ENCODE data around the gene ZFYVE27.

The ZFYVE27 gene

GRCh38 chr10:97784200-97784810, 47.4 kb downstream of the ZFYVE27 start:
- WGBS, 2 experiments (ENCODE audit: insufficient coverage in 2 of 2), result 79 to 91% methylated on average over 6 of the region's 9 CpGs
- Histone ChIP-seq H3K4me3 (ENCODE audit: extremely low read depth, insufficient read depth, low read length, poor library complexity, severe bottlenecking) (no peak overlapping the region), H3K9me3 (ENCODE audit: control insufficient read depth, low read length) (no peaks in the 10 kb centered on the region), H3K36me3 (ENCODE audit: control insufficient read depth, insufficient read depth, low read length) (no peaks in the 10 kb centered on the region), H3K4me1 (ENCODE audit: control insufficient read depth, insufficient read depth, low read length, poor library complexity, severe bottlenecking) (peaks cover 18% of the 10 kb centered on the region), H3K27ac (ENCODE audit: low read depth, low read length, severe bottlenecking) (no peak overlapping the region)

- Histone ChIP-seq H3K4me3 (ENCODE audit: extremely low read depth, insufficient read depth, low read length, poor library complexity, severe bottlenecking) (no peak overlapping the region), H3K27ac (ENCODE audit: low read depth, low read length, severe bottlenecking) (no peak overlapping the region), H3K36me3 (ENCODE audit: control insufficient read depth, insufficient read depth, low read length) (no peaks in the 10 kb centered on the region), H3K4me1 (ENCODE audit: control insufficient read depth, insufficient read depth, low read length, poor library complexity, severe bottlenecking) (peaks cover 19% of the 10 kb centered on the region), H3K9me3 (ENCODE audit: control insufficient read depth, low read length) (no peaks in the 10 kb centered on the region)
- WGBS, 2 experiments (ENCODE audit: insufficient coverage in 2 of 2), result 96 to 100% methylated on average over 3 of the region's 5 CpGs
Observed at GRCh38 chr10:97785231-97785630, 48.3 kb downstream of the ZFYVE27 start.

GRCh38 chr10:97785731-97786130, 48.8 kb downstream of the ZFYVE27 start:
- 81 to 90% methylated on average over 6 to 7 of the region's 9 CpGs for WGBS, 2 experiments (ENCODE audit: insufficient coverage in 2 of 2)
- Histone ChIP-seq H3K9me3 (ENCODE audit: control insufficient read depth, low read length) (no peaks in the 10 kb centered on the region), H3K36me3 (ENCODE audit: control insufficient read depth, insufficient read depth, low read length) (no peaks in the 10 kb centered on the region), H3K4me1 (ENCODE audit: control insufficient read depth, insufficient read depth, low read length, poor library complexity, severe bottlenecking) (peaks cover 19% of the 10 kb centered on the region), H3K27ac (ENCODE audit: low read depth, low read length, severe bottlenecking) (no peak overlapping the region), H3K4me3 (ENCODE audit: extremely low read depth, insufficient read depth, low read length, poor library complexity, severe bottlenecking) (no peak overlapping the region)

DNA sequence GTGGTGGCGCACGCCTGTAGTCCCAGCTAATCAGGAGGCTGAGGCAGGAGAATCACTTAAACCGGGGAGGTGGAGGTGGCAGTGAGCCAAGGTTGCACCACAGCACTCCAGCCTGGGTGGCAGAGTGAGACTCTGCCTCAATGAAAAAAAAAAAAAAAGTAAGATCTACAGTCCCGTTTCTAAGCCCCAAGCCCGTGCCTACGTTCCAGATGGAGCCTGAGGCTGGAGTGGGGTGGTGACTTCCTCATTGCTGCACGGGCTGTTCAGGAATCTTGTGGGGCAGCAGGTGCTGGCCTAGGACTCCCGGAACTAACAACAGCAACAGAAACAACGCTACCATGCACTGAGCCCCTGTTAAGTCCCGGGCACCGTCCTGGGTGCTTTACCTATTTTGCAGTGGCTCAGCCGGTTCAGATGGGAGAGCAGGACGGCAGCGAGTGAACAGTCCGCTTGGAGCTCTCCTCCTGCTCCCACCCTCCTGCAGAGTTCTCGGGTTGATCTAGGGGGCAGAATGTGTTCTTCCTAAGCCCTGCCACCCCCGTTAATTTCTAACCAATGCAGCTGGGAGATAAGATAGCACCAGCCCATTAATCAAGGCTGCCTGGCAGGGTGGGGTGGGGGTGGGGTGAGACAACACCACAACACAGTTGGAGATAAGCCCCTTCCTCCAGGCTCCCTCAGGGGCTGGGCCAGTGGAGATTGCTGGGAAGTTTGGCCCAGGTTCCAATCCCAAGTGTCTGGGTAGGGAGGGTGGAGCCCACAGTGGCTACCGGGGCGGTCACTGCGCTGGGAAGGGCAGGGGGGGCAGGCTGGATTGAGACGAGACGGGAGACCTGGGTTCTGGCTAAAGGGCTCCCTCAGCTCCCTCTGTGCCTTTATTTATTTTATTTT, 51.9 kb downstream of the ZFYVE27 start:
- peaks cover 8% of the 10 kb centered on the region for H3K4me1 ChIP-seq (ENCODE audit: control insufficient read depth, insufficient read depth, low read length, poor library complexity, severe bottlenecking)
- H3K4me3 ChIP-seq (ENCODE audit: extremely low read depth, insufficient read depth, low read length, poor library complexity, severe bottlenecking), result no peak overlapping the region
- no peak overlapping the region for H3K27ac ChIP-seq (ENCODE audit: low read depth, low read length, severe bottlenecking)
- 74 to 85% methylated on average over 10 of the region's 22 CpGs for WGBS, 2 experiments (ENCODE audit: insufficient coverage in 2 of 2)
- no peaks in the 10 kb centered on the region for H3K36me3 ChIP-seq (ENCODE audit: control insufficient read depth, insufficient read depth, low read length)
- no peaks in the 10 kb centered on the region for H3K9me3 ChIP-seq (ENCODE audit: control insufficient read depth, low read length)

DNA sequence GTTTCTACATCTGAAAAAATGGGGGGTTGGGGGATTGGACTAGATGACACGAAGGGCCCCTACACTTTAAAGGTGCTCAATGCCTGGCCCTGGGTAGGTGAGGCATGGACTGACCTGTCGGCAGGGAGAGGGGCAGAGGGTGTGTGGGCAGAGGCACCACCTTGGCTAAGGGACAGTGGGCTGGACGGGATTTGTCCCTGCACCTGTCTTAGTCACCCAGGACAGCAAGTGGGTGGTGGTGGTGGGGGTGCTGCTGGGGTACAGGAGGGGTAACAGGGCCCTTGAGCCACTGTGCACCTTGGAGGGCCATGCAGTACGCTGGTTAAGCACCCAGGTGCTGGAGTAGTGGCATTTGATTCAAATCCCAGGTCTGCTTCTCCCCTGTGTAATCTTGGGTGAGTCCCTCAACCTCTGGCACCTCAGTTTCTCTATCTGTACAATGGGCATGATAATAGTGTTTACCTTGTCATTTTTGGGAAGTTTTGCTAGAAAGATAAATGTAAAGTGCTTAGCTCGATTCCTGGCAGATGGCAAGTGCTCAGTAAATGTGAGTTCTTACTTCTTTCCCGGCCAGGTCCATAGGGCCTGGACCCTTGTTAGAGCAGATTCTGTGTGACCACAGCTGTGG, 53.0 kb downstream of the ZFYVE27 start:
- Histone ChIP-seq H3K9me3 (ENCODE audit: control insufficient read depth, low read length) (no peaks in the 10 kb centered on the region), H3K4me1 (ENCODE audit: control insufficient read depth, insufficient read depth, low read length, poor library complexity, severe bottlenecking) (peaks cover 8% of the 10 kb centered on the region), H3K27ac (ENCODE audit: low read depth, low read length, severe bottlenecking) (no peak overlapping the region), H3K36me3 (ENCODE audit: control insufficient read depth, insufficient read depth, low read length) (no peaks in the 10 kb centered on the region), H3K4me3 (ENCODE audit: extremely low read depth, insufficient read depth, low read length, poor library complexity, severe bottlenecking) (no peak overlapping the region)
- WGBS, 2 experiments (ENCODE audit: insufficient coverage in 2 of 2), result 82 to 90% methylated on average over 4 to 5 of the region's 6 CpGs

DNA sequence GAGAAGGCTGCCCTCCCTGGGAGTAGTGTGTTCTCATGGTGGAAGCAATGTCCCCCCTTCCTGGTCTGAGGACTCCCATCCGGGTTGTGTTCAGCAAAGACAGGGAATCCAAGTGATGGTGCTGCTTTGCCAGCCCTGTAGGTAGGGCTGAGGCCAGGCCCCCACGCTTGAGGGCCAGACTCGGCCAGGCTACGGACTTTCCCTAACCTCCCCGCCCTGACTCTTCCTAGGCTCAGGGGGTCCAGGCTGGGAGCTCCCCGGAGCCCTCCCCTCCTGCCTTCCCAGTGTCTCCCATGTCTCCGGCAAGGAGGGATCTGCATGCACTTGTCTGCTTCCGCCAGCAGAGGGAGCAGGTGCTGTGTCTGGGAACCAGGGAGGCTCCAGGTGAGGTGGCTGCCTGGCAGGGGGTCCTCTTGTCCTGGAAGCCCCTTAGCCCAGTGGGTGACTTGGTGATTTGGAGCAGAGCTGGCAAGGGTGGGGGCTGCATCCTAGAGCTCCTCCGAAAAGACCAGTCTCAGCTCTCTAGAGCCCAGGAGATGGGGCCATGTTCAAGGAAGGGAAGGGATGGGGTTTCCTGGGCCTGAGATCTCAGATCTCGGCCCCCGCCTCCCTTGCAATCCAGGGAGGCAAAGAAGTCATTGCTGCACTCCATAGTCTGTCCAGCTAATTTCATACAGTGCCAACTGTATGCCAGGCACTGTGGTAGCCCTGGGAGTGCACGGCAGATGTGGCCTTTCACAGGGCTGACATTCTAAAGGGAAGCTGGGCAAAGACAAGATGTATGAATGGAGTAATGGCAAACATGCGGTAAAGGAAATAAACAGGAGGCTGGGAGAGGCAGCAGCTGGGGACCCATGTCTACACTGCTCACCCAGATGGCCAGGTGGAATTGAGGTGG, 55.1 kb downstream of the ZFYVE27 start:
- H3K36me3 ChIP-seq (ENCODE audit: control insufficient read depth, insufficient read depth, low read length), result no peaks in the 10 kb centered on the region
- H3K9me3 ChIP-seq (ENCODE audit: control insufficient read depth, low read length), result no peaks in the 10 kb centered on the region
- peaks cover 8% of the 10 kb centered on the region for H3K4me1 ChIP-seq (ENCODE audit: control insufficient read depth, insufficient read depth, low read length, poor library complexity, severe bottlenecking)
- no peak overlapping the region for H3K4me3 ChIP-seq (ENCODE audit: extremely low read depth, insufficient read depth, low read length, poor library complexity, severe bottlenecking)
- no peak overlapping the region for H3K27ac ChIP-seq (ENCODE audit: low read depth, low read length, severe bottlenecking)
- 30 to 45% methylated on average over 9 of the region's 13 CpGs for WGBS, 2 experiments (ENCODE audit: insufficient coverage in 2 of 2)

- 33 to 40% methylated on average over 2 of the region's 4 CpGs for WGBS, 2 experiments (ENCODE audit: insufficient coverage in 2 of 2)
- H3K36me3 ChIP-seq (ENCODE audit: control insufficient read depth, insufficient read depth, low read length), result no peaks in the 10 kb centered on the region
- H3K27ac ChIP-seq (ENCODE audit: low read depth, low read length, severe bottlenecking), result no peak overlapping the region
- peaks cover 9% of the 10 kb centered on the region for H3K9me3 ChIP-seq (ENCODE audit: control insufficient read depth, low read length)
- H3K4me3 ChIP-seq (ENCODE audit: extremely low read depth, insufficient read depth, low read length, poor library complexity, severe bottlenecking), result no peak overlapping the region
- no peaks in the 10 kb centered on the region for H3K4me1 ChIP-seq (ENCODE audit: control insufficient read depth, insufficient read depth, low read length, poor library complexity, severe bottlenecking)
Observed at GRCh38 chr10:97795886-97796285, 59.0 kb downstream of the ZFYVE27 start.

GRCh38 chr10:97796651-97797050, 59.7 kb downstream of the ZFYVE27 start:
- Histone ChIP-seq H3K4me1 (ENCODE audit: control insufficient read depth, insufficient read depth, low read length, poor library complexity, severe bottlenecking) (no peaks in the 10 kb centered on the region), H3K9me3 (ENCODE audit: control insufficient read depth, low read length) (peaks cover 9% of the 10 kb centered on the region), H3K4me3 (ENCODE audit: extremely low read depth, insufficient read depth, low read length, poor library complexity, severe bottlenecking) (no peak overlapping the region), H3K36me3 (ENCODE audit: control insufficient read depth, insufficient read depth, low read length) (no peaks in the 10 kb centered on the region), H3K27ac (ENCODE audit: low read depth, low read length, severe bottlenecking) (no peak overlapping the region)
- 40 to 83% methylated on average over 2 to 3 of the region's 3 CpGs for whole genome bisulfite sequencing, 2 experiments (ENCODE audit: insufficient coverage in 2 of 2)

DNA sequence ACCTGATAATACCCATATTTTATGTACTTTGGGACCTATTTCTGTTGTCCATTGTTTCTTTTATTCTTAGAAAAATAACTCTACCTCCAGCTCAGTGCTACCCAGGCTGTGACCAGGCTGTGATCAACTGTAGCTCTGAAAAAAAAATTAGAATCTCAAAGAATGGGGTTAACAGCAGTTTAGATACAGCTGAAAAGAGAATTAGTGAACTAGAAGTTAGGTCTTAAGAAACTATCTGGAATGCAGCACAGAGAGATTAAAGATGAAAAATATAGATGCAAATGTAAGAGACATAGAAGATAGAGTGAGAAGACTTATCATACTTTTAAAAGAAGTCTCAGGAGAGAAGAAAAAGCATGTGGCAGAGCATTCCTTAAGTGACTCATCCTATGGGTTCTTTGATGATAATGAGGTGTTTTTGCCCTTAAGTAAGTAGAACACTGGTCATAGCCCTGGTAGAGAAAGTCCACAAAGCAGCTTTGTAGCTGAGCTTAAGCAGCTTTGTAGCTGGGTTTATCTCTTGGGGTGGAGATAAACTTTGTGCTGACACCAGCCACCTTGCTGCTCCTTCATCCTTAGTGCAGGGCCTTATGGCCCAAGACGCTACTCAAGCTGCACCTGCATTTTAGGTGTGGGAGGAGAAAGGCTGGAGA, 62.2 kb downstream of the ZFYVE27 start:
- Histone ChIP-seq H3K36me3 (ENCODE audit: control insufficient read depth, insufficient read depth, low read length) (no peaks in the 10 kb centered on the region), H3K27ac (ENCODE audit: low read depth, low read length, severe bottlenecking) (no peak overlapping the region), H3K4me3 (ENCODE audit: extremely low read depth, insufficient read depth, low read length, poor library complexity, severe bottlenecking) (no peak overlapping the region), H3K4me1 (ENCODE audit: control insufficient read depth, insufficient read depth, low read length, poor library complexity, severe bottlenecking) (no peaks in the 10 kb centered on the region), H3K9me3 (ENCODE audit: control insufficient read depth, low read length) (peaks cover 9% of the 10 kb centered on the region)
- no CpG with 5 or more reads among the region's 1 CpG for WGBS, 2 experiments (ENCODE audit: insufficient coverage in 2 of 2)

DNA sequence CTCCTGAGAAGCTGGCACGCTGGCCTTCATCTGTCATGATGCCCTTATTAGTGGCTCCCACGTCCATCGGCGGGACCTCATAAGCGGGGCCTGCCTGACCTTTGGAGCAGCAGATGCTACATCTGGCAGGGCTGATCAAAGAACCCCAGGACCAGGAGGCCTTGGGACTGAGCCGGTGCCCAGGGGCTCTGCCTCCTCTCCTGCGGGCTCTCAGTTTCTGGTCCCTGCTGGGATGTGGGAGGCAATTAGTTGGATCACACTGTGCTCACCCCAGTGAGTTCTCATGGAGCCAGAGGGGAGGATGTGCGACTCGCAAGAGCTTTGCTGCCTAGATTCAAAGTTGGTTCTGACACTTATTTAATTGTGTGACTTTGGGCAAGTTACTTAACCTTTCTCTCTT, 63.5 kb downstream of the ZFYVE27 start:
- H3K27ac ChIP-seq (ENCODE audit: low read depth, low read length, severe bottlenecking), result no peak overlapping the region
- no peaks in the 10 kb centered on the region for H3K36me3 ChIP-seq (ENCODE audit: control insufficient read depth, insufficient read depth, low read length)
- 88 to 95% methylated on average over 4 to 6 of the region's 9 CpGs for WGBS, 2 experiments (ENCODE audit: insufficient coverage in 2 of 2)
- peaks cover 9% of the 10 kb centered on the region for H3K9me3 ChIP-seq (ENCODE audit: control insufficient read depth, low read length)
- no peaks in the 10 kb centered on the region for H3K4me1 ChIP-seq (ENCODE audit: control insufficient read depth, insufficient read depth, low read length, poor library complexity, severe bottlenecking)
- H3K4me3 ChIP-seq (ENCODE audit: extremely low read depth, insufficient read depth, low read length, poor library complexity, severe bottlenecking), result no peak overlapping the region
